HL-60 (cell line): ENCODE results near the gene CHML.

Experiments used
- REST ChIP-seq: IDR thresholded peaks from 2 replicates; pipeline ENCODE4 v1.6.1; 2012; ENCODE audit warnings: low read depth; ENCODE audit not compliant: insufficient replicate concordance
- SPI1 ChIP-seq: IDR thresholded peaks from 2 replicates; pipeline ENCODE4 v1.6.1; 2012; ENCODE audit warnings: low read depth, mild to moderate bottlenecking, borderline replicate concordance

GRCh38 chr1:241614144-241614543 lies 26.0 kb downstream of the CHML start:
- TF ChIP-seq SPI1, result no peak
- TF ChIP-seq REST, result no peak
